Gastroesophageal sphincter (tissue), 2 donors: Measurements from ENCODE around the gene RNF41.

Experiments
- POLR2A ChIP-seq, 2 donors: fragments of 450-650 bp; IDR thresholded peaks; one replicate each; pipeline ENCODE4 v1.6.1; 2017; ENCODE audit warnings: antibody characterized with exemption in 2 of 2, mild to moderate bottlenecking in 2 of 2, moderate library complexity in 1 of 2
- POLR2AphosphoS5 ChIP-seq: sonication (generic); formaldehyde crosslinking; IDR thresholded peaks from one replicate; pipeline ENCODE4 v1.6.1; 2017; ENCODE audit warnings: antibody characterized with exemption

- TF ChIP-seq POLR2A (IDR thresholded peaks at IDR 0.05) (no peak), POLR2AphosphoS5 (no peak)
These were observed 37.1 kb upstream of the RNF41 start for GRCh38 chr12:56258820-56259183.
